Esophagus squamous epithelium (tissue), 4 donors: Measurements from ENCODE around the gene NFATC3.

Experiments used
- CTCF ChIP-seq, 6 experiments: fragments of 450-650 bp in 4 of 6; fragments of 200-600 bp in 2 of 6; sonication (generic) in 2 of 6; IDR thresholded peaks; one replicate each; pipeline ENCODE4 v1.5.1; 2016 to 2019; ENCODE audit warnings: antibody characterized with exemption in 6 of 6, mild to moderate bottlenecking in 4 of 6, moderate library complexity in 4 of 6
- POLR2A ChIP-seq, 4 donors: fragments of 450-650 bp; IDR thresholded peaks; one replicate each; pipeline ENCODE4 v1.6.1; 2017; ENCODE audit warnings: antibody characterized with exemption in 4 of 4, mild to moderate bottlenecking in 4 of 4, moderate library complexity in 3 of 4

GRCh38 chr16:68037841-68038597 lies 47.2 kb upstream of the NFATC3 start:
- TF ChIP-seq CTCF (IDR thresholded peaks at IDR 0.05) (no peak), POLR2A (IDR thresholded peaks at IDR 0.05) (no peak)
